Measurements from ENCODE around the gene TXNRD3.
"Not testable (repeated sequence)": the region's sequence is repeated elsewhere in the genome, so short reads cannot be mapped to it uniquely, and the experiment has no call there.

The TXNRD3 gene

DNA sequence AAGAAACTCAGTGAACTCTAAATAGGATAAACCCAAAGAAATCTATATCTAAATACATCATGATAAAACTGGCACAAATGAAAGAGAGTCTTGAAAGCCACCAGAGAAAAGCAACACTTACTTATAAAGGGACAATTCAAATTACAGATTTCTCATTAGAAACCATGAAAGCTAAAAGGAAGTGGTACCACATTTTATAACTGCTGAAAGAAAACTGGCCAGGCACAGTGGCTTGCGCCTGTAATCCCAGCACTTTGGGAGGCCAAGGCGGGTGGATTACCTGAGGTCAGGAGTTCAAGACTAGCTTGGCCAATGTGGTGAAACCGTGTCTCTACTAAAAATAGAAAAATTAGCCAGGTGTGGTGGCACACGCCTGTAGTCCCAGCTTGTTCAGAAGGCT, 59.4 kb downstream of the TXNRD3 start:
- DNase-seq (ENCODE audit: low read depth in 2 of 2) = not testable (repeated sequence)

DNA sequence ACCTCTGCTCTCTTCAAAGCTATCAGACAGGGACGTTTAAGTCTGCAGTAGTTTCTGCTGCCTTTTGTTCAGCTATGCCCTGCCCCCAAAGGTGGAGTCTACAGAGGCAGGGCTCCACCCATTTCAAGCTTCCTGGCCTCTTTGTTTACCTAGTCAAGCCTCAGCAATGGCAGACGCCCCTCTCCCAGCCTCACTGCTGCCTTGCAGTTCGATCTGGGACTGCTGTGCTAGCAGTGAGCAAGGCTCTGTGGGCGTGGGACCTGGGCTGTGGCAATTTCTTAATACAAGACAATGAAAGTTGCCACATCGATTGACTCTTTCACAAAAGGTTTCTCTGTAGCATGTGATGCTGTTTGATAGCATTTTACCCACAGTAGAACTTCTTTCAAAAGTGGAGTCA, 63.4 kb downstream of the TXNRD3 start:
- not testable (repeated sequence) for DNase-seq (ENCODE audit: low read depth in 2 of 2)

DNA sequence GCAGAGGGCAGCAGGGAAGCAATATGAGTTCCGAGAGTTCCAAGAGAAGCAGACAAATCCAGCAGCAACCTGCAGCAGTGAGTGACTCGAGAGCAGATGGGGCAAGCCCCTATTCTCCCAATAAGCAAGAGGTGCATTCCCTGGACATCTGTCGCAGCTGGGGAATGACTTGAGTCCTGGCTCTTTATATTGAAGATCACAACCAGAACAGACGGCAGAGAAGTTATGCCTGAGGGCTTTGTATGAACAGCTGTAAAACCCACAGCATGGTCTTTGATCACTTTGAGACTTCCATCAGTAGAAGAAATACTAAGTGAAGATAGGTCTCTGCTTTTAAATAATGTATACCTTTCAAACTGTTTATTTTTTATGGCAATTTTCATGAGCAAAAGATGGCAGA, 72.6 kb downstream of the TXNRD3 start:
- no peak for DNase-seq (ENCODE audit: low read depth in 2 of 2)

DNA sequence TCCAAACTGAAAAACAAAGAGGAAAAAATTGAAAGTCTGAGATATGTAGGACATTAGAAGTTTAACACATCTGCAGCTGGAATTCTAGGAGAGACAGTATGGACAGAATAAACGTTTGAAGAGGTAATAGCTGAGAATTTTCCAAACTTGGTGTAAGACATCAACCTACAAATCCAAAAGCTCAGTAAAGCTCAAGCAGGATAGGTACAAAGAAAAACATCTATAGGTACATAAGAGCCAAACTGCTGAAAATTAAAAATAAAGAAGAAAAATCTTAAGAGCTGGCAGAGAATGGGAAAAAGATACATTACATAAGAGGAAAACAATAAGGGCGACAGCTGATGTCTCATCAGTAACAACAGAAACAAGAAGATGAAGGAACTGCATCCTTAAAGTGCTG, 73.4 kb downstream of the TXNRD3 start:
- DNase-seq (ENCODE audit: low read depth in 2 of 2) = no peak

DNA sequence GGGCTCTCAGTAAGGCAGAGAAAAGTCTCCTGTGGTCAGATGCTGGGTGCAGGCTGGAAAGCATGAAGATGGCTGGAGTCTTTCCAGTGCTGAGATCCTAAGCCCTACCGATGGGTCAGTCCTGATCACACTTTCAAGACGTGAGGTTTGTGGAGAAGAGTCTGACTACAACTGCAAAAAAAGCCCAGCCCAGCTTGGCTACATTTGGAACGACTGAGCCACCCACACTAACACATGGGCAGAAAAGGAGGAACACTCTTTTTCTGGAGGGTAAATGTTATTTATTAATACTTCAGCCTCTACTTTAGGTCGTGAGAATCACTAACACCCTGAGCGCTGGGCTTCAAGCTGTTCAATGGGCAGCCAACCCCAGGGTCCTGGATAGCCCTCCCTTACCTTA, 74.2 kb downstream of the TXNRD3 start:
- DNase-seq (ENCODE audit: low read depth in 2 of 2) = no peak

DNA sequence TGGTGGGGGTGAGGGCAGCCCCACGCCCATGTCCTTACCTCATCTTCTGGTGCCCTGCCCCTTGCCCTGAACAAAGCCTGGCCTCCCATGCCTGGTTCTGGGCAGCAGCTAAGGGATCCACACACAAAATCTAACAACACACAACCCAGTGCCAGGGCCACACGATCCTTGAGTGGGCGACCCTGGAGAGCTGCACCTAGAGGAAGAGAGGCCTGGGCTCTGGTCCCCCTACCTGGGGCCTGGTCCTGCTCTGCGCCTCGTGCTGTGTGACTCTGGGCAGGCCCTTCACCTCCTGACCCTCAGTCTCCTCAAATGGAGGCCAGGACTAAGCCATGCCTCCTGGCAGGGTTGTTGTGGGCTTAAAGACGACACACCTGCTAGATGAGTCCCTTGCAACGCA, 76.2 kb downstream of the TXNRD3 start:
- no peak for DNase-seq (ENCODE audit: low read depth in 2 of 2)

DNA sequence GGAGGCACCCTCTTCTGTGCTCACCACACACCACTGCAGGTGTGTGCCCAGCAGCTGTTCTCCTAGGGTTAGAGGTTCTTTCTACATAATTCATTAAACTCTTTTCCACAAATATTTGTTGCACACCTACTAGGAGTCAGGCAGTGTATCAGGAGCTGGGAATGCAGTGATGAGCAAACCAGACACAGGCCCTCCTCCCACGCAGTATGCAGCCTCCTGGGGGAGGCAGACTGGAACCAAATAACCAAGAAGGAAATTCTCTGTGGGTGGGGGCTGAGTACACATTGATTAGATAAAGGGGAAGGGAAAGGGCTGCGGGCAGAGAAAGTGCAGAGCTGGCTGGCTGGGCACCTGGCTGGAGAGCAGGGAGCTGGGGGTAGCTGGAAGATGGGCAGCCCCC, 77.7 kb downstream of the TXNRD3 start:
- no peak for DNase-seq (ENCODE audit: low read depth in 2 of 2)

DNA sequence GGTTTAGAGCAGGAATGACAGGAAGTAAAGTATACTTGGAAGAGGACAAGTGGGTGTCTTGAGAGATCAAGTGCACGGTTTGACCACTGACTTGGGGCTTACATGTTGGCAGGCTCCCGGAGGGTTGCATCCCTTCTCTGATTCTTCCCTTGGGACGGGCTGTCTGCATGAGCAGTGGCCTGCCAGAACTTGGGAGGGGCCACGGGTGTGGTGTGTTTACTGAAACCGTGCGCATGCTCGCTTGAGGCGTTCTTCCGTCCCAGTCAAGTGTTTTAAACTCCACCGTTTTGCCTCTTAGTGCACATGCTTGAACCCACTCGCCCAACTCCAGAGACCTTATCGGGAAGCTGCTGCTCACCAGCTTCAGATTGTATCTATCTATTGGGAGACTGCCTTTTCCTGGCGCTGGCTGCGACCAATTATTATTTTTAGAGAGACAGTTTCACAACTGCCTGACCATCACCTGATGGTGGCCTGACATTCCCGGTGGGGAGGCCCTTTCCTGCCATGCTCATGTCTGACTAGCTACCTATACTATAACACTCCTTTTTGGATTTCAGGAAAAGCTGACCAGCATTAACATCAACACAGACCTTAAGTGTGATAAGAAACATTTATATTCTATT, 81.3 kb downstream of the TXNRD3 start:
- DNase-seq (ENCODE audit: low read depth in 2 of 2) = no peak

DNA sequence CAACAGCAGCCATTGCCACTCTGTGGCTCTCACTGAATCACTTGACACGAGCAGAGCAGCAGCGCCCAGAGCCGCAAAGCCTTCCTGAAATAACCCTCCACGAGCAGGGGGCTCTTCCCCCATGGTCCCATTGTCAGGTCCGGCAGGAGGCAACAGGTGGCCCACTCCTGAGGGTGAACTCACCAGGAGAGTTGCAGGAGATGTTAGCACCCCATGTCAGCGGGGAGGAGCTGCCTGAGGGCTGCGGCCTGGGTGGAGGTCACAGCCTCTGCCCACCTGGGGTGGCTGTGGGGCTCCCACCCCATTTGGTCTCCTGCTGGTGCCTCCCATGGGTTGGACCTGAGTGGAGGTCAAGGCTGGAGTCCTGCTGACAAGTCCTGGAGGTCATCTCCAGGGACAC, 83.8 kb downstream of the TXNRD3 start:
- no peak for DNase-seq (ENCODE audit: low read depth in 2 of 2)

DNA sequence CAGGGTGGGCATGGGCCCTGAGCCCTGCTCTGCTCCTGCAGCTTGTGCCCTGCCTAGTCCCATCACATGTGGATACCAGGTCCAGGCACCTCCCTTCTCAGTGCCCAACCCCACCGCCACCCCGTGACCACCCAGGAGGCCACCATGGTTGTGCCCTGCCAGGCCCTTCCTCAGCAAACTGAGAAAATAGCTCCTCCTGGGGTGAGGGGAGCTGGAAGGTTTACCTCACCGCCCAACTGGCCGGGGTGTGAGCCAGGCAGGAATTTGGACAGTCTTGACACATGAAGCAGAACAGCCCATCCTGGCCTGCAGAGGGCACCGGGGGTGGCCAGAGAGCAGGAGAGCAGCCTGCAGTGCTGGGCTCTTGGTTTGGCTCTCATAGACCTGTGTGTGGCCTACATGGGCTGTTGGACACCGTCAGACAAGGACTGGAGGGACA, 84.8 kb downstream of the TXNRD3 start:
- no peak for DNase-seq (ENCODE audit: low read depth in 2 of 2)

DNA sequence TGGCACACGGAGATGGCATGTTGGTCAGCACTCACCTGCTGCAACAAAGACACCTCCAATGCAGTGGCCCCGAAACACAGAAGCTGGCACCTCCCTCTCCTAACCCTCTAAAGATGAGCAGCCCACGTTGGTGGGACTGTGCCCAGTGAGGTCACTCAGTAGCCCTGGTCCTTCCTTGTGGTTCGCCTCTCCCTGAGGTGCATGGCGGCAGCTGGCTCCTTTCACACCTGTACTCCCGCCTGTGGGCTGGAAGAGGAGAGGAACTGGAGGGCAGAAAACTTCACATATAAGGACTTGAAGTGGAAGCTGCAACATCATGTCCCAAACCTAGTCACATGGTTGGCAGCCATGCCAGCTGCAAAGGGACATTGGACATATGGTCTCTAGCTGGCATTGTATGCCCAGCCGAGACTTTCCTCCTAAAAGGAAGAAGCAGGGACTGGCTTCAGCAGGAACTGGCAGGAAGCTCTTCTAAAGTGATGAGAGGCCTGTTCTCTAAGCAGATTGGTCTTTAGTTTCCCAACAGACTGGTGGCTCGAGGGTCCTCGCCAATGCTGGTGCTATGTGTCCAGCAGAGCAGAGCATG, 85.4 kb downstream of the TXNRD3 start:
- no peak for DNase-seq (ENCODE audit: low read depth in 2 of 2)

DNA sequence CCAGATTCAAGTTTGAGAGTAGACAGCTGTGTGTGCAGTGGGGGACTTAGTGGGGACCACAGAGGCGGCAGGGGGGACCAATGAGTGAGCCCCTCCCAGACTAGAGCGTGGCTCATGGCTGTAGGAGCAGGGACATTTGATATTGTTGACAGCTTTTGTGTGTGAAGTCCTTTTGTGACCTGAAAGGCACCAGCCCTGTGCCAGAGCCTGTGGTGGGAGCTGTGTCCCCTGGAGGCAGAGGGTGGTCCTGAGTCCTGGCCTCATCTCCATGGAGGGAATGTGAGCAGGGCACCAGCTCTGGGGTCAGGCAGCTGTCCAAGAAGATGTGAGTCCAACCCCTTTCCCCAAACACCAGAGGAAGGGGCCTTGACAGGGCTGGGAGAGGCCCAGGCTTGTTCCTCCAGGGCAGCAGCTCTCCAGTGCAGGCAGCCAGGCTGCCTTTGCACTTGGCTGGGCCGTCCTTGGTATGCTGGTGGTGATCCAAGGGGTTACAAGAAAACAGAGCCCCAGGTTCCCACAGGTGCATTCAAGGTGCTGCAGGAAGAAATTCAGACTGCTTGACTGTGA, 86.1 kb downstream of the TXNRD3 start:
- no peak for DNase-seq (ENCODE audit: low read depth in 2 of 2)

DNA sequence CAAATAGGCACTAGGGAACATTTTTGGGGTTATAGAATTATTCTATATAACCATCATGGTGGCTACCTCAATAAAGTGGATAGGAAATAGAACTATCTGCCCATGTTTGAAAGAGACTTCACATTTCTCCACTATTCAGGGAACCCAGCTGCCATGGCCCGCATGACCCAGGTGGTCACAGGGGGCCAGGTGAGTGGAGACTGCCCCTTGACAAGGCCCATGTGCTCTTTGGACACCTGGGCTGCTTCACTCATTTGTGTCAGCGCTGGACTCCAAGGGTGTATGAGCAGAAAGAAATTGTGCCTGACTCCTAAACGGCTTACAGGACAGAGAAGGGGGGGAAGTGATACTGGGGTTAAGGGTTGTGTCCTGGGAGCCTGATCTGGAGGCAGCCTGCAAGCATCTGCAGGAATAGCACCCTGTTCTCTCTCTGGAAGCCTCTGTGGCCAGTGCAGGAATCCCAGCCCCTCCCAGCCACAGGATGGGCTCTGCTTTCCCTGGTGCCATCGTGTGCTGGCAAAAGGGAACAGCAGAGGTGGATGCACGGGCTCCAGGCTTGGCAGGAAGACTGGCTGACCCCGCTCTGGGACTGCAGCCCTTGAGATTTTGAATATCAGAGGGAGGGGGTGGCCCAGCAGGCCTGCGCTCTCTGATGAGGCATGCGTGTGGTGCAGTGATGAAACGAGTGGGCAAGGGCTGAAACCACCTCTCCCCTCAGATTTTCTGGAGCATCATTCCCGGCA, 87.1 kb downstream of the TXNRD3 start:
- DNase-seq (ENCODE audit: low read depth in 2 of 2) = no peak

DNA sequence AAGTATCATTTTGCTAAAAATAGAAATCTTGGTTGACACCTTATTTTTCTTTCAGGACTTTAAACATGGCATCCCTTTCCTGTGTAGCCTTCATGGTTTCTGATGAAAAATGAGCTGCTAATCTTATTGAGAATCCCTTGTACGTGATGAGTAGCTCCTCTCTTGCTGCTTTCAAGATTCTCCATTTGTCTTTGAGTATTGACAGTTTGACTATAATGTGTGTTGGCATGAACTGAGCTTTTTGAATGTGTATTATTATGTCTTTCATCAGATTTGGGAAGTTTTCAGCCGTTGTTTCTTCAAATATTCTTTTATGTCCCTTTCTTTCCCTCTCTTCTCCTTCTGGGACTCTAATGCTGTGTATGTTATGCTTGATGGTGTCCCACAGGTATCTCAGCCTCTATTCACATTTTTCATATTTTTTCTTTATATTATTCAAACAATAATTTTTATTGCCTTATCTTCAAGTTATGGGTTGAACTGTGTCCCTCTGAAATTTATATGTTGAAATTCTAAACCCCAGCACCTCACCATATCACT, 92.1 kb downstream of the TXNRD3 start:
- no peak for DNase-seq (ENCODE audit: low read depth in 2 of 2)

DNA sequence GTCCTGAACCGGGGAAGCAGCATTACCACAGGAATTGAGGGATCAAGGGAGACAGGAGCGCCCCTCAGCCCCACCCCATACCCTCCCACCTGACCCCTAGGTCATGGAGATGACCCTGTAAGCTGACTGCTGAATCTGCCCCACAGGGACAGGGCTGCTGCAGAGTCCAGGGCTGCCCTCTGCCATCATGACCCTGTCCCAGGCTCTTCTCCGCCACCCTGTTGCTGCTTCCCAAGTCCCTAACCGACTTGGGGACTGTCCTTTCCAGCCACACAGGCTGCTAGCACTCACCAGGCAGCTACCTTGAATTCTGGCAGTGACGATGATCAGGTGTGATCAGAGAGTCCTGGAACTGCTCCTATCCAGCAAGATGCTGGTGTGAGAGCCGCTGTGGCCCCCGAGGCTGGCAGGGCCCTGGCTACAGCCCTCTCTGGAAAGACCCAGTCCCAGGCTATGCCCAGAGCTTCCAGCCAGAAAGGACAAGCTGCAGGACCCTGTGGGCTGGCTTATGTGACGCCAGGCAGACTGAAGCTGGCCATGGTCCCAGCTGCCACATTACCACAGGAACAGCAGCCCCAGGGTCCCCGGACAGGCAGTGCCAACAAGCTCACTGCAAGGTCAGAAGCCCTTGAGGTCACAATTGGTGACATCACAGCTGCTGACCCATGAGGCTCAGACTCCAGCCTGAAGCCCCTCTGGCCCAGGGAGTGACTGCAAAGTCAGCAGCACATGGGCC, 96.4 kb downstream of the TXNRD3 start, which contains the start of gene C3orf22:
TSS of gene C3orf22 (minus strand) at position 597 of the 736 bp plus-strand sequence. CDS start 5,542 bp downstream, outside the sequence.
- no peak for DNase-seq (ENCODE audit: low read depth in 2 of 2)

DNA sequence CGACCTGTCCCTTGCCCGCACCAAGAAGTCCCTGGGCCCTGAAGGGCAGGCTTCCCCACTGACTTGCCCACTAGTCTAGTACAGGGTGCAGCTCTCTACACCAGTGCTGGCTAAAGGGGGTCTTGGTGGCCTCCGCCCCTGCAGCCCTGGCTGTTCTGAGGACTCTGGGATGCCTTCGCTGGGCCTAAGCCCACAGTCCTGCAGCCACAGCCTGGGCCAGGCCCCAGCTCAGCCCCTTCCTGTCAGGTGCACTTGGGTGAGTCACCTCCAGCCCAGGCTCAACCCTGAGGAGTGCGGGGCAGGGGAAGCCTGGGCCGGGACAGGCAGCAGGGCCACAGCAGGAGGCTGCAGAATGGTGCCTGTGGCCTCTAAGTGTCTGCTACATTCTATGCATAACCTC, 97.2 kb downstream of the TXNRD3 start:
- DNase-seq (ENCODE audit: low read depth in 2 of 2) = no peak

DNA sequence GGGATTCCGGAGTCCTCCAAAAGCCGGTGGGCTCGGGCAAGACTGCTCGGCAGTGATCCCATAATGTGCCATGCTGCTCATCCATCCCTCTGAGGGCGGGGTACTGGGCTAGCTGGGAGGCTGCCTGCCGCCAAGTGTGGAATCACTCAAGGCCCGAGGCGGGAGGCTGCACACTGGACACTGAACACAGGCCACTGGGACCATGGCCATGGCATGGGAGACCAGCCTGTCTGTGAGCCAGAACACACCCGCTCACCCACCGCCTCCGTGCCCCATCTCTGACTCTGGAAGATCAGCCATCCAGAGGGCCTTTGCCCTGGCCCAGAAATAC, 97.5 kb downstream of the TXNRD3 start:
- DNase-seq (ENCODE audit: low read depth in 2 of 2) = no peak
